ENCODE data around the gene COG5.

DNA sequence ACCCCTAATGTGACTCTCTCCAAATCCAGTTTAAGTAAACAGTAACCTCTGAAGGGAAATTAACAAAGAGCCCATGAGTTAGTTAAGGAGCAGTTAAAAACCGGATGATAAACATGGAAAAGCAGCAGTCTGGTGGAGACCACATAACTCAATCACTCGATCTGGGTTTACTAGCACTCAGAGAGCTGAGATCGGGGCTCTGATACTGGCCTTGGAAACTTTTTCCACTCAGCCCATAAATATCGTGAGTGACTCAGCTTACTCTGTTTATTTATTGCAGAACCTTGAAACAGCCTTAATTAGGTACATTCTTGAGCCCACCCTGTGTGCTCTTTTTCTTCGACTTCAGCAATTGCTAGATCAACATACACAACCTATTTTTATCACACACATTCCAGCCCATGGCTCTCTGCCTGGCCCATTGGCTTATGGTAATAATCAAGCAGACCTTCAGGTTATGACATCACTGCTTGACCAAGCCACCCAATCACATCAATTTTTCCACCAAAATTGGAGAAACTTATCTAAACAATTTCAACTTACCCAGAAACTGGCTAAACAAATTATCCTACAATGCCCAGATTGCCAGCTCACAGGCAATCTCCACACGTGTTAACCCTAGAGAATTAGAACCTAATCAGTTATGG is 176.0 kb downstream of the COG5 start:
- TF ChIP-seq, protein P1, sequence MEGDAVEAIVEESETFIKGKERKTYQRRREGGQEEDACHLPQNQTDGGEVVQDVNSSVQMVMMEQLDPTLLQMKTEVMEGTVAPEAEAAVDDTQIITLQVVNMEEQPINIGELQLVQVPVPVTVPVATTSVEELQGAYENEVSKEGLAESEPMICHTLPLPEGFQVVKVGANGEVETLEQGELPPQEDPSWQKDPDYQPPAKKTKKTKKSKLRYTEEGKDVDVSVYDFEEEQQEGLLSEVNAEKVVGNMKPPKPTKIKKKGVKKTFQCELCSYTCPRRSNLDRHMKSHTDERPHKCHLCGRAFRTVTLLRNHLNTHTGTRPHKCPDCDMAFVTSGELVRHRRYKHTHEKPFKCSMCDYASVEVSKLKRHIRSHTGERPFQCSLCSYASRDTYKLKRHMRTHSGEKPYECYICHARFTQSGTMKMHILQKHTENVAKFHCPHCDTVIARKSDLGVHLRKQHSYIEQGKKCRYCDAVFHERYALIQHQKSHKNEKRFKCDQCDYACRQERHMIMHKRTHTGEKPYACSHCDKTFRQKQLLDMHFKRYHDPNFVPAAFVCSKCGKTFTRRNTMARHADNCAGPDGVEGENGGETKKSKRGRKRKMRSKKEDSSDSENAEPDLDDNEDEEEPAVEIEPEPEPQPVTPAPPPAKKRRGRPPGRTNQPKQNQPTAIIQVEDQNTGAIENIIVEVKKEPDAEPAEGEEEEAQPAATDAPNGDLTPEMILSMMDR (IDR thresholded peaks at IDR 0.05; ENCODE audit: low read depth, low read length, poor library complexity, severe bottlenecking), result no peak
- no peak for TF ChIP-seq EZH2phosphoT487 (IDR thresholded peaks at IDR 0.05; ENCODE audit: borderline replicate concordance, low read length)

Measured in DOHH2 (cell line).